Body of pancreas (tissue), 4 donors: Measurements from ENCODE around the gene MTX1. TPM values are rescaled to one million over a fixed set of nuclear protein-coding genes. Genes with fewer than 3 reads are reported as not detected.
A peak's percentile ranks its signal among the peaks of the same experiment; 100 is the strongest.

Source experiments
- ATAC-seq: fragments of 150-250 bp; one replicate; pipeline ENCODE4 v1.9.1; 2016
- DNase-seq, 4 donors: peaks; one replicate each; pipeline ENCODE4 v3.0.0-alpha.2; 2019
- H3K27ac ChIP-seq, 4 donors: fragments of 200-600 bp; sonication (generic); 1 replicate in 3 of 4; 2 replicates in 1 of 4; pipeline versions ENCODE4 v1.5.1 to v1.6.1; 2016 to 2019; ENCODE audit warnings: mild to moderate bottlenecking in 1 of 4, mixed read lengths in 1 of 4, moderate library complexity in 1 of 4
- H3K27me3 ChIP-seq, 2 donors: fragments of 200-600 bp; sonication (generic); one replicate each; pipeline ENCODE4 v1.6.0; 2016; ENCODE audit warnings: mild to moderate bottlenecking in 1 of 2
- H3K36me3 ChIP-seq, 2 donors: fragments of 200-600 bp; sonication (generic); replicated peaks in 1 of 2; 2 replicates each; pipeline ENCODE4 v1.5.1; 2016; ENCODE audit warnings: low read depth in 2 of 2; ENCODE audit not compliant: insufficient read depth in 1 of 2
- H3K4me1 ChIP-seq: fragments of 200-600 bp; sonication (generic); one replicate; pipeline ENCODE4 v1.6.0; 2016
- H3K4me3 ChIP-seq, 2 donors: fragments of 200-600 bp; sonication (generic); 1 replicate in 1 of 2; 2 replicates in 1 of 2; pipeline ENCODE4 v1.5.1; 2016 to 2019
- H3K9me3 ChIP-seq, 3 donors: fragments of 200-600 bp; sonication (generic); 1 replicate in 2 of 3; 2 replicates in 1 of 3; pipeline ENCODE4 v1.5.1; 2016
- CTCF ChIP-seq, 7 experiments: fragments of 450-650 bp in 4 of 7; fragments of 200-600 bp in 3 of 7; sonication (generic) in 3 of 7; IDR thresholded peaks; one replicate each; pipeline ENCODE4 v1.5.1; 2016 to 2019; ENCODE audit warnings: antibody characterized with exemption in 7 of 7
- POLR2A ChIP-seq, 3 donors: fragments of 450-650 bp; IDR thresholded peaks; one replicate each; pipeline ENCODE4 v1.6.1; 2016; ENCODE audit warnings: antibody characterized with exemption in 3 of 3, mild to moderate bottlenecking in 2 of 3
- WGBS, 2 donors: methylation state at CpG; one replicate each; pipeline ENCODE4 v1.1.5; 2017; 5-methylcytosine and 5-hydroxymethylcytosine counted together
- intact Hi-C: fragments of 100-400 bp; cut with DNase I; formaldehyde crosslinking; loops from one replicate; pipeline ENCODE4 v1.15.1; 2023
- total RNA-seq, 2 donors: library from RNA; depleted of rRNA; stranded (reverse); fragments of >200 nt; gene quantifications; one replicate each; pipeline ENCODE4 v1.1.0, GENCODE V29; 2016

Gene MTX1
- total RNA-seq, 2 donors from 2014 or later, result 5.9 to 16.3 TPM

GRCh38 chr1:155177192-155177917, 31.1 kb upstream of the MTX1 start:
- Histone ChIP-seq H3K4me3 (no peak overlapping the region), H3K4me1 (peaks cover 14% of the 10 kb centered on the region), H3K36me3 (no peaks in the 10 kb centered on the region), H3K27ac (peak overlapping the region in 3 of 4 donors; percentile 12 to 54 (median 22)), H3K9me3 (no peaks in the 10 kb centered on the region), H3K27me3 (no peaks in the 10 kb centered on the region)
- intact Hi-C loops, result loop anchor here (10.0 kb wide), 1 partner anchor 47 kb away; no protein-coding TSS in a partner anchor
- DNase-seq (peak in 2 of 4 donors; percentile 12 to 73), ATAC-seq (no peak)
- 57 to 66% methylated on average over 9 to 11 of the region's 11 CpGs for WGBS, 2 donors
- TF ChIP-seq POLR2A (IDR thresholded peaks at IDR 0.05) (no peak), CTCF (IDR thresholded peaks at IDR 0.05) (no peak)

- Histone ChIP-seq H3K27ac (no peak overlapping the region), H3K36me3 (no peaks in the 10 kb centered on the region), H3K4me1 (peaks cover 11% of the 10 kb centered on the region), H3K4me3 (no peak overlapping the region), H3K27me3 (no peaks in the 10 kb centered on the region), H3K9me3 (no peaks in the 10 kb centered on the region)
- no peak for ATAC-seq
- 94 to 100% methylated on average over 7 to 9 of the region's 9 CpGs for WGBS, 2 donors
- TF ChIP-seq CTCF (IDR thresholded peaks at IDR 0.05), result no peak
- no peak for TF ChIP-seq POLR2A (IDR thresholded peaks at IDR 0.05)
- intact Hi-C loops, result loop anchor here (10.0 kb wide), 1 partner anchor 47 kb away; no protein-coding TSS in a partner anchor
- peak in 1 of 4 donors; percentile 12 for DNase-seq
Measured at GRCh38 chr1:155177918-155178281, 30.6 kb upstream of the MTX1 start.

- 87 to 89% methylated on average over 21 to 30 of the region's 30 CpGs for WGBS, 2 donors
- Histone ChIP-seq H3K4me1 (peaks cover 11% of the 10 kb centered on the region), H3K27me3 (no peaks in the 10 kb centered on the region), H3K27ac (no peak overlapping the region), H3K4me3 (no peak overlapping the region), H3K9me3 (no peaks in the 10 kb centered on the region), H3K36me3 (no peaks in the 10 kb centered on the region)
- TF ChIP-seq CTCF (IDR thresholded peaks at IDR 0.05), result no peak
- no peak for ATAC-seq
- intact Hi-C loops, result loop anchor here (10.0 kb wide), 1 partner anchor 46 kb away; no protein-coding TSS in a partner anchor
- peak in 2 of 4 donors; percentile 10 to 24 for DNase-seq
Measured at GRCh38 chr1:155178441-155179111, 29.9 kb upstream of the MTX1 start.

- WGBS, 2 donors, result 83 to 90% methylated on average over 18 to 31 of the region's 31 CpGs
- Histone ChIP-seq H3K36me3 (no peaks in the 10 kb centered on the region), H3K9me3 (no peaks in the 10 kb centered on the region), H3K27ac (peak overlapping the region in 1 of 4 donors; percentile 25), H3K4me1 (peaks cover 16% of the 10 kb centered on the region), H3K27me3 (no peaks in the 10 kb centered on the region), H3K4me3 (no peak overlapping the region)
- ATAC-seq (no peak), DNase-seq (peak in 2 of 4 donors; percentile 11 to 45)
- TF ChIP-seq POLR2A (IDR thresholded peaks at IDR 0.05) (no peak), CTCF (IDR thresholded peaks at IDR 0.05) (no peak)
- intact Hi-C loops, result loop anchor here (10.0 kb wide), 1 partner anchor 45 kb away; no protein-coding TSS in a partner anchor
Measured at GRCh38 chr1:155179112-155180031, 29.1 kb upstream of the MTX1 start.
